ENCODE measurements around the gene PCDHA7.

DNA sequence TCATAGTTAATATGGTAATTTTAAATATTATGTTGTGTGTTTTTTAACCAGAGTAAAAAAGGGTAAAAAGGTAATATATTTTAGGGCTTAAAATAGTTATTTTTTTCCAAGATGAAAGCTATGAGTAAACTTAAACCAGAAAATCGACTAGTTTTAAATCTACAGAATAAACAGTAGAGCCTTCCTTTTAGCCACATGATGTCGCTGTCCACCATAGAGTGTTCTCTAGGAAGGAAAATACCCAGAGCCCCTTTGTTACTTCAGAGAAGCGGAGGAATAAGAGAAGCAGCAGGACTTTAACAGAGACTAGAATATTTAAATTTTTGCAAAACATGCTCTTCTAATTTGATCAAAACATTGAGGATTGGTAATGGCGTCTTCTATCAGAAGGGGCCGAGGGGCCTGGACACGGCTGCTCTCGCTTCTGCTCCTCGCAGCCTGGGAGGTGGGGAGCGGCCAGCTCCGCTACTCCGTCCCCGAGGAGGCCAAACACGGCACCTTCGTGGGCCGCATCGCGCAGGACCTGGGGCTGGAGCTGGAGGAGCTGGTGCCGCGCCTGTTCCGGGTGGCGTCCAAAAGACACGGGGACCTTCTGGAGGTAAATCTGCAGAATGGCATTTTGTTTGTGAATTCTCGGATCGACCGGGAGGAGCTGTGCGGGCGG is 39.3 kb upstream of the PCDHA7 start, which contains the start of gene PCDHA2:
- TF ChIP-seq CTCF (IDR thresholded peaks at IDR 0.05; ENCODE audit: low read length), result no peak; the same call in 1 of the 2 replicates
- TF ChIP-seq EZH2 (IDR thresholded peaks at IDR 0.05; ENCODE audit: borderline replicate concordance, low read length), result no peak

Data from OCI-LY1 (cell line).